ENCODE results near the gene INO80.

GRCh38 chr15:41019174-41019573 is 96.9 kb downstream of the INO80 start:
- TF ChIP-seq CTCF (IDR thresholded peaks at IDR 0.05), result no peak
- TF ChIP-seq POLR2A (IDR thresholded peaks at IDR 0.05), result no peak

Measured in breast epithelium (tissue), 3 donors.